ENCODE measurements around the gene ACAD11.

ACAD11 gene

DNA sequence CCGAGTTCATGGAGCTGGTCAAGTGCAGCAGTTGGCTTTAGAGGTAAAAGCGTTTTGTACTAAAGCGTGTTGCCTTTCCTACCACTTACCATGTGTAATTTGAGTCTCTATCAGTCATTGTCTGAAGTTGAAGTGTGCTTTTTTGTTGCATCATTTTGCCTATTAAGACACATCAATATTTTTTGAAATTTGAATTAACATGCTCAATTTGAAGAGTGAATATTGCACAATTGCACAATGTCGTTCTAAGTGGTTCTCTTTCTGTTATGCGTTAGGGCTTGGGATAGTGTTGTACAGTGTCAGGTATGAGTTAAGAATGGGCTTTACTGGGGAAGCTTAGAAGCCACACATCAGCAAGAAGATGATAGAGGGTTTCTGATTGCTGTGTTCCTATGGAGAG, 146.6 kb downstream of the ACAD11 start:
- DNase-seq: no peak

DNA sequence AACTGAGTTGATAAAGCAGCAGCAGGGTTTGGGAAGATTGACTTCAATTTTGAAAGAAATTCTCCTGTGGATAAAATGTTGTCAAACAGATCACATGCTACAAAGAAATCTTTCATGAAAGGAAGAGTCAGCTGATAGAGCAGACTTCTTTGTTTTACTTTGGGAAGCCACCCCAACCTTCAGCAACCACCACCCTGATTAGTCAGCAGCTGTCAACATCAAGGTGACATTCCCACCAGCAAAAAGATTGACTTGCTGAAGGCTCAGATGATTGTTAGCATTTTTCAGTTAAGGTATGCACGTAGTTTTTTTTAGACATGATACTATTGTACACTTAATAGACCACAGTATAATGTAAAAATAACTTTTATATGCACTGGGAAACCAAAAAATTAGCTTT, 150.1 kb downstream of the ACAD11 start:
- DNase-seq: no peak

GRCh38 chr3:132509096-132509495, 150.5 kb downstream of the ACAD11 start:
- DNase-seq: no peak

All from amygdala (tissue), 56 donors.